ENCODE data around the gene TOM1L2. TPM values are rescaled to one million over a fixed set of nuclear protein-coding genes. Genes with fewer than 3 reads are reported as not detected.

TOM1L2 gene
- total RNA-seq, 3 donors from 2014 or later (not counting 1 experiment from before 2014, with no cell fraction given) = 35.7 to 43.2 (median 35.7) TPM

DNA sequence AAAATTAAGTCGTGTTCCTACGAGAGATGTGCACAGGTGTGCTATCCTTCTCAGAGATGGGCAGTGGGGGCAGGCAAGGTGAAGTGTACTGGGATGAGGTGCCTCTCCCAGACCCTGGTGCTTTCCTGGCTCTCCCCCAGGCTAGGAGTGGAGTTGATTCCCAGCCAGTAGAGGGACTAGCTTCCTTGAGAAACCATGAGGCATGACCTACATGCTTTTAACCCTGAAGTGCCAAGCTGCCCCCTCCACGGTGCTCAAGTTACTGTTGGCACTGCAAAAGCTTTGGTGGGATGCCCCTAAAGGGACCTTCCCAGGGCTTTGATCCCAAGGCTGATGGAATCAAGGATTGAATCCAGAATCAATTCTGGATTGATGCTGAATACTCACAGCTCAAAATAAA lies 88.4 kb downstream of the TOM1L2 start:
- H3K27ac ChIP-seq (ENCODE audit: low read length) = no peak overlapping the region
- no peaks in the 10 kb centered on the region for H3K9me3 Mint-ChIP-seq
- ATAC-seq (no peak), DNase-seq (no peak)
- no peak overlapping the region for H3K27ac Mint-ChIP-seq
- H3K36me3 Mint-ChIP-seq = no peaks in the 10 kb centered on the region
- intact Hi-C loops (cut with micrococcal nuclease) = no loop called here
- WGBS (ENCODE audit: insufficient coverage) = 93% methylated on average over 3 of the region's 3 CpGs
- H3K4me3 ChIP-seq (ENCODE audit: low read length) = no peak overlapping the region
- no peaks in the 10 kb centered on the region for H3K27me3 Mint-ChIP-seq (ENCODE audit: low read depth in 2 of 2)
- no peak overlapping the region for H3K4me3 Mint-ChIP-seq
- peaks cover 26% of the 10 kb centered on the region for H3K36me3 ChIP-seq (ENCODE audit: control insufficient read depth, insufficient read depth, low read length)
- peaks cover 0 to 3% of the 10 kb centered on the region in 2 donors for H3K4me1 Mint-ChIP-seq
- H3K27me3 ChIP-seq (ENCODE audit: control insufficient read depth, insufficient read depth, low read length) = no peaks in the 10 kb centered on the region
- no peaks in the 10 kb centered on the region for H3K9me3 ChIP-seq (ENCODE audit: control insufficient read depth, insufficient read depth, low read length)
- TF ChIP-seq, protein P1, sequence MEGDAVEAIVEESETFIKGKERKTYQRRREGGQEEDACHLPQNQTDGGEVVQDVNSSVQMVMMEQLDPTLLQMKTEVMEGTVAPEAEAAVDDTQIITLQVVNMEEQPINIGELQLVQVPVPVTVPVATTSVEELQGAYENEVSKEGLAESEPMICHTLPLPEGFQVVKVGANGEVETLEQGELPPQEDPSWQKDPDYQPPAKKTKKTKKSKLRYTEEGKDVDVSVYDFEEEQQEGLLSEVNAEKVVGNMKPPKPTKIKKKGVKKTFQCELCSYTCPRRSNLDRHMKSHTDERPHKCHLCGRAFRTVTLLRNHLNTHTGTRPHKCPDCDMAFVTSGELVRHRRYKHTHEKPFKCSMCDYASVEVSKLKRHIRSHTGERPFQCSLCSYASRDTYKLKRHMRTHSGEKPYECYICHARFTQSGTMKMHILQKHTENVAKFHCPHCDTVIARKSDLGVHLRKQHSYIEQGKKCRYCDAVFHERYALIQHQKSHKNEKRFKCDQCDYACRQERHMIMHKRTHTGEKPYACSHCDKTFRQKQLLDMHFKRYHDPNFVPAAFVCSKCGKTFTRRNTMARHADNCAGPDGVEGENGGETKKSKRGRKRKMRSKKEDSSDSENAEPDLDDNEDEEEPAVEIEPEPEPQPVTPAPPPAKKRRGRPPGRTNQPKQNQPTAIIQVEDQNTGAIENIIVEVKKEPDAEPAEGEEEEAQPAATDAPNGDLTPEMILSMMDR (IDR thresholded peaks at IDR 0.05) = no peak
- H3K4me1 ChIP-seq (ENCODE audit: control insufficient read depth, insufficient read depth, low read length) = no peaks in the 10 kb centered on the region

DNA sequence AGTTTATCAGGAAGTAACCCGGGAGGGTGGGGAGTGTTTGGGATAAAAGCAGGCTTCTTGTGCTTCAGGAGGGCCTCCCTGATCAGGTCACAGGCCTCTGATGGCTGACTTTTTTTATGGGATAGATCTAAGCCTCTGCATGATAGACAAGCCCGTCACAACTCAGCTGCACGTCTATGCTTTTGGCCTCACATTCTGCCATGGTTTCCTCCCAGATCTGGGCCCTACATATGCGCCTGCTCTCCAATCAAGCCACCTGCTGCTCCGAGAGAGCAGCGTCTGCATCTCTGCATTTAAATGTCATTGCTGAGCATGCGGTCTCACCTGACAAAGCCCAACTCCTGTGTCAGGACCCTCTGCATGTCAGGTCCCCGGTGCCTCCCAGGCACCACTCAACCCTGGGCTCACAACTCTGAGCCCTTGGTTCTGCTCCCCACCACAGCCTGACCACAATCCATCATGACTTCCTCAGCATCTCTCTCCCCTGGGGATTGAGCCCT lies 90.1 kb downstream of the TOM1L2 start:
- H3K27ac ChIP-seq (ENCODE audit: low read length) = no peak overlapping the region
- DNase-seq (no peak), ATAC-seq (no peak)
- peaks cover 0 to 3% of the 10 kb centered on the region in 2 donors for H3K4me1 Mint-ChIP-seq
- H3K4me3 ChIP-seq (ENCODE audit: low read length) = no peak overlapping the region
- no peaks in the 10 kb centered on the region for H3K4me1 ChIP-seq (ENCODE audit: control insufficient read depth, insufficient read depth, low read length)
- H3K27ac Mint-ChIP-seq = no peak overlapping the region
- WGBS (ENCODE audit: insufficient coverage) = 89% methylated on average over 8 of the region's 8 CpGs
- TF ChIP-seq, protein P1 (IDR thresholded peaks at IDR 0.05) = no peak
- no peaks in the 10 kb centered on the region for H3K9me3 Mint-ChIP-seq
- no peaks in the 10 kb centered on the region for H3K36me3 Mint-ChIP-seq
- intact Hi-C loops (cut with micrococcal nuclease) = no loop called here
- no peaks in the 10 kb centered on the region for H3K27me3 Mint-ChIP-seq (ENCODE audit: low read depth in 2 of 2)
- peaks cover 38% of the 10 kb centered on the region for H3K36me3 ChIP-seq (ENCODE audit: control insufficient read depth, insufficient read depth, low read length)
- H3K9me3 ChIP-seq (ENCODE audit: control insufficient read depth, insufficient read depth, low read length) = no peaks in the 10 kb centered on the region
- no peaks in the 10 kb centered on the region for H3K27me3 ChIP-seq (ENCODE audit: control insufficient read depth, insufficient read depth, low read length)
- no peak overlapping the region for H3K4me3 Mint-ChIP-seq

DNA sequence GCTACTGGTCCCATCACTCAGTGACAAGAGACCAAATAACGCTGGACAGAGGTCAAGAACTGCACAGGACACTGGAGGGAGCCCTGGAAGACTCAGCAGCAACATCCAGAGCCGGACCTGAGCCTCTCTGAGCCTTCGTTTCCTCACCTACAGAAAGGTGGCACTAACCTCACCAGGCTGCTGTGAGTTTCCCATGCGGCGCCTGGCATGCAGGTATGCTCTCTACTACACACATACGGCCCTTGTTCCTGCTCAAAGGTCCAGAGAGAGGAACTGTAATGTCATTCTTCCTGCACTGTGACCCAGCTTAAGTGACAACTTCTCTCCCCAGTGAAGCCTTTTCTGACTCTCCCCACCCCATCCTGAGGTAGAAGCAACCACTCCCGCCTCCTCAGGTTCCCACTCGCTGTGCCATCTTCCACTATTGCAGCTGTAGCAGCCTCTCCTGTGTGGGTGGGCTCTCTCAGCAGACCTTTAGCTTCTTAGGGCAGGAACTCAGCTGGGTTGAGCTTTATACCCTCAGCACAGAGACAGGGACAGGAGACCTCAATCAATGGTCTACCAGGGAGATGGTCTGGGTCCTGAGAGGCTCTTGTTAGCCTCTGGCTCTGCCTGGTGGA lies 91.5 kb downstream of the TOM1L2 start:
- H3K36me3 Mint-ChIP-seq = peaks cover 11% of the 10 kb centered on the region
- Histone ChIP-seq H3K36me3 (ENCODE audit: control insufficient read depth, insufficient read depth, low read length) (peaks cover 47% of the 10 kb centered on the region), H3K4me1 (ENCODE audit: control insufficient read depth, insufficient read depth, low read length) (no peaks in the 10 kb centered on the region), H3K9me3 (ENCODE audit: control insufficient read depth, insufficient read depth, low read length) (no peaks in the 10 kb centered on the region), H3K4me3 (ENCODE audit: low read length) (no peak overlapping the region), H3K27me3 (ENCODE audit: control insufficient read depth, insufficient read depth, low read length) (no peaks in the 10 kb centered on the region), H3K27ac (ENCODE audit: low read length) (no peak overlapping the region)
- H3K9me3 Mint-ChIP-seq = no peaks in the 10 kb centered on the region
- DNase-seq (no peak), ATAC-seq (no peak)
- TF ChIP-seq, protein P1 (IDR thresholded peaks at IDR 0.05) = no peak
- H3K27me3 Mint-ChIP-seq (ENCODE audit: low read depth in 2 of 2) = no peaks in the 10 kb centered on the region
- no peak overlapping the region for H3K4me3 Mint-ChIP-seq
- H3K27ac Mint-ChIP-seq = no peak overlapping the region
- intact Hi-C loops (cut with micrococcal nuclease) = no loop called here
- H3K4me1 Mint-ChIP-seq = peaks cover 0 to 3% of the 10 kb centered on the region in 2 donors
- WGBS (ENCODE audit: insufficient coverage) = 96% methylated on average over 8 of the region's 8 CpGs

All from natural killer cell (primary cell).